Mesothelial cell of epicardium (in vitro differentiated cells): Measurements from ENCODE around the gene WDR1. TPM values are rescaled to one million over a fixed set of nuclear protein-coding genes. Genes with fewer than 3 reads are reported as not detected.

Experiments used
- DNase-seq, 2 experiments: peaks; one replicate each; pipeline ENCODE4 v3.0.0; 2021; ENCODE audit warnings: low spot score in 2 of 2; ENCODE audit not compliant: unreplicated experiment in 2 of 2
- H3K27ac Mint-ChIP-seq: 2 replicates; pipeline ENCODE4 v1.8.0; 2021; ENCODE audit warnings: mixed read lengths
- H3K27me3 Mint-ChIP-seq: 2 replicates; pipeline ENCODE4 v1.8.0; 2021; ENCODE audit warnings: low read depth, mixed read lengths
- H3K36me3 Mint-ChIP-seq: 2 replicates; pipeline ENCODE4 v1.8.0; 2021; ENCODE audit warnings: mixed read lengths
- H3K4me1 Mint-ChIP-seq: 2 replicates; pipeline ENCODE4 v1.8.0; 2021; ENCODE audit warnings: mixed read lengths
- H3K4me3 Mint-ChIP-seq: 2 replicates; pipeline ENCODE4 v1.8.0; 2021; ENCODE audit warnings: mild to moderate bottlenecking, moderate library complexity, mixed read lengths
- H3K9me3 Mint-ChIP-seq: 2 replicates; pipeline ENCODE4 v1.8.0; 2021; ENCODE audit warnings: mixed read lengths
- total RNA-seq: library from RNA; stranded (reverse); gene quantifications from 3 replicates; pipeline ENCODE4 v1.2.1, GENCODE V29; 2021
- TF ChIP-seq, protein P1 (sequence below): fragments of 200-600 bp; sonication (generic); IDR thresholded peaks from one replicate; pipeline ENCODE4 v1.5.0; 2021; ENCODE audit warnings: antibody characterized with exemption; ENCODE audit not compliant: unreplicated experiment

Gene WDR1
- total RNA-seq, 1 donor from 2014 or later, result 229 TPM

DNA sequence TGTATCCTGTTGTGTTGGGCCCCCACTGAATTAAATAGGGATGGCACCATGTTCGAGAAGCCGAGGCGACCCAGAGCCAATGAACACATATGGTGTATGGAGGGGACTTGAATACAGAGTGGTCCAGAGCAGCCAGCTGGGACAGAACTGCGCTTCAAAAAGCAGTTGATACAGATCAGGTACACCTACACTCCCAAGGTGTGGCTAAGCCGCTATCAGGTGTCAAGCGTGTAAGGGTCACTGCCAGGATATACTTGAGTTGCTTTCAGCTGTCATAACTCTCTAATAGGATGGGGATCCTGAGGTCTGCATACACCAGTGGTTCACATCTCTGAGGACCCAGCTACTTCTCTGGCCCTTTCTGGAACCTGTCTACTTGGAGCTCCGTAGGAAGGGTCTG lies 3.2 kb upstream of the WDR1 start:
- no peak overlapping the region for H3K4me3 Mint-ChIP-seq
- H3K27me3 Mint-ChIP-seq, result no peaks in the 10 kb centered on the region
- H3K4me1 Mint-ChIP-seq, result peaks cover 50% of the 10 kb centered on the region
- DNase-seq, result no peak
- H3K9me3 Mint-ChIP-seq, result no peaks in the 10 kb centered on the region
- H3K36me3 Mint-ChIP-seq, result no peaks in the 10 kb centered on the region
- H3K27ac Mint-ChIP-seq, result no peak overlapping the region
- TF ChIP-seq, protein P1, sequence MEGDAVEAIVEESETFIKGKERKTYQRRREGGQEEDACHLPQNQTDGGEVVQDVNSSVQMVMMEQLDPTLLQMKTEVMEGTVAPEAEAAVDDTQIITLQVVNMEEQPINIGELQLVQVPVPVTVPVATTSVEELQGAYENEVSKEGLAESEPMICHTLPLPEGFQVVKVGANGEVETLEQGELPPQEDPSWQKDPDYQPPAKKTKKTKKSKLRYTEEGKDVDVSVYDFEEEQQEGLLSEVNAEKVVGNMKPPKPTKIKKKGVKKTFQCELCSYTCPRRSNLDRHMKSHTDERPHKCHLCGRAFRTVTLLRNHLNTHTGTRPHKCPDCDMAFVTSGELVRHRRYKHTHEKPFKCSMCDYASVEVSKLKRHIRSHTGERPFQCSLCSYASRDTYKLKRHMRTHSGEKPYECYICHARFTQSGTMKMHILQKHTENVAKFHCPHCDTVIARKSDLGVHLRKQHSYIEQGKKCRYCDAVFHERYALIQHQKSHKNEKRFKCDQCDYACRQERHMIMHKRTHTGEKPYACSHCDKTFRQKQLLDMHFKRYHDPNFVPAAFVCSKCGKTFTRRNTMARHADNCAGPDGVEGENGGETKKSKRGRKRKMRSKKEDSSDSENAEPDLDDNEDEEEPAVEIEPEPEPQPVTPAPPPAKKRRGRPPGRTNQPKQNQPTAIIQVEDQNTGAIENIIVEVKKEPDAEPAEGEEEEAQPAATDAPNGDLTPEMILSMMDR, result no peak

DNA sequence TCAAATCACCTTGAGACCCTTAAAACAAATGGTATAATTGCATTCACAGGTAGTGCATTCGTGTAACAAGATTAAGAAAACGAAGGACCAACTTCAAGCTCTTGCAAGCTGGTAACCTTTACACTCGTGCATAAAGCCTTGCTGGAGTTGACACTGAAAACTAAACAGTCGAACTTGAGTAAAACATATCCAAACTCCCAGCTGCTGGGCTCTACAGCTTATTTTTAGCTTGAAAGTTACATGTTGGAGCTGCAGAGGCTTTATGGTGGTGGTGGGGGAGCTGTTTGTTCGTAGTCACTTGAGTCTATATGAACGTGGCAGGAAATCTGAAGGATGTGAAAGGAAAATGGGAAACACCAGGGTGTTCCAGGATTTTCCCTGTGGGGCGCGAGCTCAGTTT lies 2.7 kb upstream of the WDR1 start:
- H3K4me1 Mint-ChIP-seq, result peaks cover 52% of the 10 kb centered on the region
- H3K36me3 Mint-ChIP-seq, result no peaks in the 10 kb centered on the region
- no peak overlapping the region for H3K27ac Mint-ChIP-seq
- H3K27me3 Mint-ChIP-seq, result no peaks in the 10 kb centered on the region
- no peak for DNase-seq
- TF ChIP-seq, protein P1, result no peak
- H3K4me3 Mint-ChIP-seq, result no peak overlapping the region
- H3K9me3 Mint-ChIP-seq, result no peaks in the 10 kb centered on the region

DNA sequence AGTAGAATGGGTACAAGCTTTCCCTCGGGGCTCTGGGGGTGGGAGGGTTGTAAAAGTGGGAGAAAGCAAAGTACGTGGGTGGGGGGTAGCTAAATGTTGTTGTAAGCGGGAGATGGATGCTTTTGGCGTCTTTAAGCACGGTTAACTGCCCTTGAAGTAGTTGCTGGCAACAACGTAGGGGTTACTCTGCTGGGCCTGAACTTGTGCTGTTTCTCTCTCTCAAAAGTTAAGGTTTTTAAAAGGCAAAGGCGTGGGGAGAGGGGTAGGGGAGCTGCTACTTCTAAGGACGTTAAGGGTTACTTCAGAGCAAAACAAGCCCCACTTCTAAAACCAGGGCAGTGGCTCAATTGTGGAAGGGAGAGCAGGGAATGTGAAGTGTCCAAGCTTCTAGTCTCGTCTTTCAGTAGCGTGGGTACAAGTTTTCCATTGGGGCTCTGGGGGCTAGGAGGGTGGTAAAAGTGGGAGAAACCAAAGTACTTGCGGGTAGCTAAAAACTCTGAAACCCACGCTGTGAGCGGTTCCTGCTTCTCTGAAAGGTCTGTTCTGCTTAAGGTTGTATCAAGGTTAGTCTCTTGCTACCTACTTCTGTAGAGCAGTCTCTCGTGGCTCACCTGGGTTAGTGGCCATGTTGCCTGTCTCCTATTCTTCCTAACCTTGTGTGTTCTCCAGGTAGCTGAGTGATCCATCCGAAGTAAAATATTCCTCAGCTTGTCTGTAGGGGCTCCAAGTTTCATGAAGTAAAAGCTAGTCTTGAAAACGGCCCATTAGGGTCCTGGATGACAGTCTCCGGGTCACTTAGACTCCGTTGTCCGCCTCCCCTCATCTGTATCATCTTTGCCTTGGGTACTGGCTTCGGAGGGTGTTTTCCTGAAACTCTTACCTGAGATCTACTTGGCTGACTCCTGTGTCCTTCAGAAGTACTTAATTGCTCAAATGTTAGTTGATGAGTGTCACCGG lies 1.7 kb upstream of the WDR1 start:
- peaks cover 47% of the 10 kb centered on the region for H3K4me1 Mint-ChIP-seq
- TF ChIP-seq, protein P1, result no peak
- DNase-seq, result no peak
- peak overlapping the region; percentile 82 for H3K4me3 Mint-ChIP-seq
- H3K36me3 Mint-ChIP-seq, result peaks cover 8% of the 10 kb centered on the region
- no peaks in the 10 kb centered on the region for H3K27me3 Mint-ChIP-seq
- peak overlapping the region; percentile 99 for H3K27ac Mint-ChIP-seq
- no peaks in the 10 kb centered on the region for H3K9me3 Mint-ChIP-seq

DNA sequence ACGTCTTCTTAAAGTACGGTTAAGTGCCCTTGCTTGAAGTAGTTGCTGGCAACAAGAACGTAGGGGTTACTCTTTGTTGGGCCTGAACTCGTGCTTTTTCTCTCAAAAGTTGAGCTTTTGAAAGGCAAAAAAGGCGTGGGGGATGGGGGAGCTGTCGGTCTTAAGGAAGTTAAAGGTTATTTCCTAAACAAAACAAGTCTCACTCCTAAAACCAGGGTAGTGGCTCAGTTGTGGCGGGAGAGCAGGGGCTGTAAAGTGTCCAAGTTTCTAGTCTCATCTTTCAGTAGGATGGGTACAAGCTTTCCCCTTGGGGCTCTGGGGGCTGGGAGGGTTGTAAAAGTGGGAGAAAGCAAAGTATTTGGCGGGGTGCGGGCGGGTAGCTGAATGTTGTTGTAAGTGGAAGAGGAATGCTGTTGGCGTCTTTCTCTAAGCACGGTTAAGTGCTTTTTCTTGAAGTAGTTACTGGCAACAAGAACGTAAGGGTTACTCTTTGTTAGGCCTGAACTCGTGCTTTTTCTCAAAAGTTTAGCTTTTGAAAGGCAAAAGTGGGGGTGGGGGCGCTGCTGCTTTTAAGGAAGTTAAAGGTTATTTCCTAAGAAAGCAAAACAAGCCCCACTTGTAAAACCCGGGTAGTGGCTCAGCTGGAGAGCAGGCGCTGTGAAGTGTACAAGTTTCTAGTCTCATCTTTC lies 904 bp upstream of the WDR1 start:
- Mint-ChIP-seq H3K9me3 (no peaks in the 10 kb centered on the region), H3K36me3 (peaks cover 11% of the 10 kb centered on the region), H3K27ac (peak overlapping the region; percentile 99), H3K27me3 (no peaks in the 10 kb centered on the region), H3K4me1 (peaks cover 45% of the 10 kb centered on the region), H3K4me3 (peak overlapping the region; percentile 82)
- DNase-seq, result peak in 1 of 2 experiments; percentile 43
- TF ChIP-seq, protein P1, result no peak

DNA sequence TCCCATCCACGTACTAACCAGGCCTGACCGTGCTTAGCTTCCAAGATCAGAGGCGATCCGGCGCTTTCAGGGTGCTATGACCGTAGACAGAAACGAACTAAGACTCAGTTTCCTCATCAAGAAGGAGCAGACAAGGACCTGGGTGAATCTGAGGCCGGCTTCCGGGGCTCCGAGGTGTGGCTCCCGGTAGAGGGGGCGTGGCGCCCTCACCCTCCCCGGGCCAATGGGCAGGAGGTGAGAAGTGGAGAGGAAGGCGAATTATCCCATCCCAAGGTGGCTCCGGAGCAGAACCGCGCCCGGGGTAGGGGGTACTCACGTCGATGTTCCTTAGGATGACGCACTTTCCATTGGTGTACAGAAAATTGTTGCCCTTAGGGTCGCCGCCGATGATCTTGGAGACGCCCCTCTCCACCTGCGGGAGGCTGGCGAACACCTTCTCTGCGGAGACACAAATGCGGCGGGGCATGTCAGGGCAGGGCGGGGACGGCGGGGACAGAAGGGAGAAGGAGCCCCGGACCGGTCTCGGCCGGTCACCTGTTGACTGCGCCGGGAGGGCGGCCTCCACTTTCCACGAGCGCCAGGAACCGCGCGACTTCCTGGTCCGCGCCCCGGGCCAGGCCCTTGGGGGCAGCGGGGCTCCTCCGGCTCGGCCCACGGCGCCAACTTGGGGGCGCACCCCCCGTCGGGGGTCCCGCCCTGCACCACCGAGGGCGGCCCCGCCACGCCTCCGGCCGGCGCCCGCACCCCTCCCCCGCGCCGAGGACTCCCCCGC lies 616 bp downstream of the WDR1 start:
- Mint-ChIP-seq H3K4me3 (peak overlapping the region; percentile 92), H3K36me3 (peaks cover 13% of the 10 kb centered on the region), H3K9me3 (no peaks in the 10 kb centered on the region), H3K27ac (peak overlapping the region; percentile 92), H3K27me3 (no peaks in the 10 kb centered on the region), H3K4me1 (peaks cover 37% of the 10 kb centered on the region)
- TF ChIP-seq, protein P1, result no peak
- DNase-seq, result peak in 1 of 2 experiments; percentile 60
